Kidney epithelial cell (primary cell): Measurements from ENCODE around the gene DENND11. TPM values are rescaled to one million over a fixed set of nuclear protein-coding genes. Genes with fewer than 3 reads are reported as not detected.
A peak's percentile ranks its signal among the peaks of the same experiment; 100 is the strongest.

Experiments
- DNase-seq: peaks from one replicate; pipeline ENCODE4 v3.0.0-alpha.2; 2010; ENCODE audit warnings: low read depth
- H3K27me3 ChIP-seq: 2 replicates; pipeline ENCODE4 v1.6.0; 2011; ENCODE audit warnings: low read length; ENCODE audit not compliant: control insufficient read depth, insufficient read depth
- H3K36me3 ChIP-seq: 2 replicates; pipeline ENCODE4 v1.5.1; 2011; ENCODE audit warnings: low read length; ENCODE audit not compliant: control insufficient read depth, insufficient read depth
- H3K4me3 ChIP-seq: 2 replicates; pipeline ENCODE4 v1.5.1; 2011; ENCODE audit warnings: low read depth, mild to moderate bottlenecking, control low read depth, low read length
- total RNA-seq: library from RNA; depleted of rRNA; stranded (reverse); fragments of >200 nt; gene quantifications from 2 replicates; pipeline ENCODE4 v1.2.3, GENCODE V29; 2015
- TF ChIP-seq, protein P1 (sequence below): IDR thresholded peaks from 2 replicates; pipeline ENCODE4 v1.5.1; 2011; ENCODE audit warnings: mild to moderate bottlenecking, moderate library complexity, low read length, control low read depth, inconsistent platforms; ENCODE audit not compliant: insufficient read depth, poor library complexity, severe bottlenecking

The DENND11 gene, protein sequence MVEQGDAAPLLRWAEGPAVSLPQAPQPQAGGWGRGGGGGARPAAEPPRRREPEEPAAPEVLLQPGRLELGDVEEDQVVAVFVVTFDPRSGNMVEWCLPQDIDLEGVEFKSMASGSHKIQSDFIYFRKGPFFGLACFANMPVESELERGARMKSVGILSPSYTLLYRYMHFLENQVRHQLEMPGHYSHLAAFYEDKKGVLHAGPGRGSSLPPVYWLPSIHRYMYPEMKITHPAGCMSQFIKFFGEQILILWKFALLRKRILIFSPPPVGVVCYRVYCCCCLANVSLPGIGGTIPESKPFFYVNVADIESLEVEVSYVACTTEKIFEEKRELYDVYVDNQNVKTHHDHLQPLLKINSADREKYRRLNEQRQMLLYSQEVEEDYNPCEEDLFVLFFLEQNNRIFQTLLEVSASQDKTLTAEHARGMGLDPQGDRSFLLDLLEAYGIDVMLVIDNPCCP
- 17.0 and 18.9 TPM in 2 replicates for total RNA-seq

DNA sequence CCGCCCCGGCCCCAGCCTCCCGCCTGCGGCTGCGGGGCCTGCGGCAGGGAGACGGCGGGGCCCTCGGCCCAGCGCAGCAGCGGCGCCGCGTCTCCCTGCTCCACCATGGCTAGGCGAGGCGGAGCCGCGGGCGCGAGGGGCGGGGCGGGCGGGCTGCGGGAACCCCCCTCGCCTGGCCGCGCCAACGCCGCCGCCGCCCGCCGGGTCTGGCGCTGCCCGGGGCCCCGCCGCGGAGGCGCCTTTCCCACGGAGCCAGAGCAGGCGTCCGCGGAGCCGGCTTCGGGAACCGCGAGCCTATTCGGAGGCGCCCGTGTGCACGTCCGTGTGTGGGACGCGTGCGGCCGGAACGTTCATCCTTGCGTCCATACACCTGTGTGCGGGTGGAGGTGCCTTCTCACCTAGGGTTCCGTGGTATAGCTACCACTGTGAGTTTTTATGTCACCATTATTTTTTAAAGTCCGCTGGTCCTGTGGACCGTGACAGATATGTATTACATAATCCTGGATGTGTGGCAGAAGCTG is at the start of gene DENND11:
Gene DENND11 (minus strand): TSS at position 120 of the 521 bp plus-strand sequence. CDS start 13 bp downstream, at position 107.
- no peaks in the 10 kb centered on the region for H3K36me3 ChIP-seq
- no peaks in the 10 kb centered on the region for H3K27me3 ChIP-seq
- TF ChIP-seq, protein P1, sequence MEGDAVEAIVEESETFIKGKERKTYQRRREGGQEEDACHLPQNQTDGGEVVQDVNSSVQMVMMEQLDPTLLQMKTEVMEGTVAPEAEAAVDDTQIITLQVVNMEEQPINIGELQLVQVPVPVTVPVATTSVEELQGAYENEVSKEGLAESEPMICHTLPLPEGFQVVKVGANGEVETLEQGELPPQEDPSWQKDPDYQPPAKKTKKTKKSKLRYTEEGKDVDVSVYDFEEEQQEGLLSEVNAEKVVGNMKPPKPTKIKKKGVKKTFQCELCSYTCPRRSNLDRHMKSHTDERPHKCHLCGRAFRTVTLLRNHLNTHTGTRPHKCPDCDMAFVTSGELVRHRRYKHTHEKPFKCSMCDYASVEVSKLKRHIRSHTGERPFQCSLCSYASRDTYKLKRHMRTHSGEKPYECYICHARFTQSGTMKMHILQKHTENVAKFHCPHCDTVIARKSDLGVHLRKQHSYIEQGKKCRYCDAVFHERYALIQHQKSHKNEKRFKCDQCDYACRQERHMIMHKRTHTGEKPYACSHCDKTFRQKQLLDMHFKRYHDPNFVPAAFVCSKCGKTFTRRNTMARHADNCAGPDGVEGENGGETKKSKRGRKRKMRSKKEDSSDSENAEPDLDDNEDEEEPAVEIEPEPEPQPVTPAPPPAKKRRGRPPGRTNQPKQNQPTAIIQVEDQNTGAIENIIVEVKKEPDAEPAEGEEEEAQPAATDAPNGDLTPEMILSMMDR = no peak
- H3K4me3 ChIP-seq = peak within 1 kb of the TSS; percentile 59
- no peak for DNase-seq

DNA sequence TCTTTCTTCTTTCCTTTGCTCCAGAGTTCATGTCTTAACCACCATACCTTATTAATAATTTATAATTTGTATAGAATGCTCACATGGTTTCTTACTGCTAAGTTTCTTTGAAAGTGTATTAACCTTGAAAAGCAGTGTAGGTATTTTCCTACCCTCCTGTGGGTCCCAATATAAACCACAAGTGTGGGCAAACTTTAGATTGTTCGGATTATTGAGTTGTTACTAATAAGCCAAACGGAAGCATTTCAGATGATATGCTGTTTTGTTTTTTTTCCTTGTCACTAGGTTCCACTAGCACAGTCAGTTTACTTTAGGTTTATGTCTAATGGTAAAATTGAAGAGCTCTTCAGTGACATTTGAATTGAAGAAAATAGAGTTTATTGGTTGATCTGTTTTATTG is 46.4 kb upstream of the DENND11 start:
- TF ChIP-seq, protein P1 = no peak
- Histone ChIP-seq H3K27me3 (no peaks in the 10 kb centered on the region), H3K36me3 (peaks cover 2% of the 10 kb centered on the region), H3K4me3 (no peak overlapping the region)
- DNase-seq = no peak

DNA sequence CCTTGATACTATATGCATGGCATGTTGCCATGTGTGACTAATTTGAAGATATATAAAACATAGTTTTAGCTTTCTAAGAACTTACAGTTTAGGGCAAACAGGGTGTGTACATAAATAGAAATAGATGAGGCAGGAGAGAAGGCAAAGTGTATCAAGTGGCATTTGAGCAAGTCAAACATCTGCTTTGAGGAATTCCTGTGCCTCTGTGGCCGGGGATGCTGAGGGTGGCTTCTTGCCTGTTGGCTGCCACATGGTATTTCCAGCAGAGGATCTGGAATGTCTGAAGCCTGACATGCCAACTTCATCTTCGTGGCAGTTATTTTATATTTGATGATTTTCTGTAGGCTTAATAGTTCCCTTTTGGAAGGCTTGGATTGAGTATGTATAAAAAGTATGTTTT is 42.2 kb upstream of the DENND11 start:
- DNase-seq = no peak
- no peak overlapping the region for H3K4me3 ChIP-seq
- no peaks in the 10 kb centered on the region for H3K27me3 ChIP-seq
- TF ChIP-seq, protein P1 = no peak
- peaks cover 4% of the 10 kb centered on the region for H3K36me3 ChIP-seq

DNA sequence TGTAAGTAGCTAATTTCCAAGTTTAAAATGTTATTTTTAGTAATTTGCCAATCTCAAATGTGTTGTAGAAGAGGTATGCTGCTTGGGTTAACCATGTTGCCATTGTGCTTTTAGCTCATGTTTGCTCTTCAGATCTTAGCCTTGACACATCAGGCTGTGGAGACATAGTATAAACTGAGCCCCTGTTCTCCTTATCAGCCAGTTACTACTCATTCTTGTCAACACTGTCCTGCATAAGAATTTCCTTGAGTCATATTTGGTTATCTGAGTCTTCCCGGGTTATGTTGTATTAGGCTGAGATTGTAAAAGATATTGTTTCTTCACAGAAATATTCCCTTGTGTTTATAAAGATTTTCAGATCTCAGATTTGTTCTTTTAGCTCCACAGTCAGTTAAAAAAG is 40.3 kb upstream of the DENND11 start:
- H3K27me3 ChIP-seq = no peaks in the 10 kb centered on the region
- TF ChIP-seq, protein P1 = no peak
- DNase-seq = no peak
- no peak overlapping the region for H3K4me3 ChIP-seq
- H3K36me3 ChIP-seq = peaks cover 4% of the 10 kb centered on the region

DNA sequence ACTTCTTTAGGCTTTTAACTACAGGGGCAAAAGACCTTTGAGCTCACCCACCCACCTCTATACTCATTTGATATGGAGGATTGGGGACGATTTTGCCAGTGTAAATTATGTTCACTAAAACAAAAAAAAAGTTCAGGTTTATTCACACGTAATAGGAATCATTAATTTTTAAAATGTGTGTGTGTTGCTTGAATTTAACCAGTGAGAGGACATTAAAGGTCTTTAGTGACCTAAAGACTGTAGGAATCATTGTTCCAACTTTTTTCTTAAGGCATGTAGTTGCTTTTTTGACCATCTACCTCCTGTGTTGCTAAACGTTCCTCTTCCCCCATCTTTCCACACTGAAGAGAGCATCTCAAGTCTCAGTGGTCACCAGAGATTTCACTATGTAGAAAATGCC is 37.3 kb upstream of the DENND11 start:
- Histone ChIP-seq H3K27me3 (no peaks in the 10 kb centered on the region), H3K36me3 (peaks cover 4% of the 10 kb centered on the region), H3K4me3 (peak overlapping the region; percentile 56)
- TF ChIP-seq, protein P1 = no peak
- DNase-seq = no peak
